Bronchial smooth muscle cell (primary cell): ENCODE measurements around the gene ZNF208. TPM values are rescaled to one million over a fixed set of nuclear protein-coding genes. Genes with fewer than 3 reads are reported as not detected.

ENCODE experiments used
- total RNA-seq: library from RNA; depleted of rRNA; stranded (reverse); fragments of >200 nt; gene quantifications from 2 replicates; pipeline ENCODE4 v1.2.1, GENCODE V29; 2014

ZNF208 gene
- under 0.01 TPM in 1 of 2 replicates, not detected in the other for total RNA-seq

GRCh38 chr19:22010437-22011143 lies at the start of gene ZNF208:
Gene ZNF208, minus strand, starts transcription at chr19:22010943. Its CDS starts 149 bp downstream, at chr19:22010794.

Other genes starting within 250 kb of the ZNF208 start
- 1.4 and 2.2 TPM in 2 replicates for gene ZNF100, start 243.4 kb downstream of the ZNF208 start, total RNA-seq
- gene ZNF43, start 174.8 kb downstream of the ZNF208 start, total RNA-seq = 2.8 and 4.3 TPM in 2 replicates
- gene ZNF257, start 41.5 kb upstream of the ZNF208 start, total RNA-seq = 0.16 TPM in 1 of 2 replicates, not detected in the other
- 0.16 TPM in 1 of 2 replicates, not detected in the other for gene ZNF676, start 186.0 kb upstream of the ZNF208 start, total RNA-seq